Cerebellar nuclear complex (tissue), 1 donor: ENCODE measurements around the gene AKAP13.

ENCODE experiments used
- DNase-seq, 2 experiments: peaks; one replicate each; lab custom pipeline; 2025; lab: John Stamatoyannopoulos, UW

The AKAP13 gene

GRCh38 chr15:85756411-85757072 is 376.1 kb downstream of the AKAP13 start:
- no peak for DNase-seq

GRCh38 chr15:85757073-85757938 is 376.9 kb downstream of the AKAP13 start:
- no peak for DNase-seq

GRCh38 chr15:85757939-85758654 is 377.7 kb downstream of the AKAP13 start:
- no peak for DNase-seq

- no peak for DNase-seq
These were observed 378.2 kb downstream of the AKAP13 start for GRCh38 chr15:85758655-85758978.

GRCh38 chr15:85759376-85759775 is 379.0 kb downstream of the AKAP13 start:
- no peak for DNase-seq

- DNase-seq: no peak
These were observed 379.6 kb downstream of the AKAP13 start for GRCh38 chr15:85760049-85760448.

GRCh38 chr15:85760531-85761371 is 380.3 kb downstream of the AKAP13 start:
- no peak for DNase-seq

- DNase-seq: no peak
These were observed 381.2 kb downstream of the AKAP13 start for GRCh38 chr15:85761635-85762034.

- no peak for DNase-seq
These were observed 381.8 kb downstream of the AKAP13 start for GRCh38 chr15:85762039-85762755.

- no peak for DNase-seq
These were observed 382.3 kb downstream of the AKAP13 start for GRCh38 chr15:85762756-85763127.

GRCh38 chr15:85763157-85763556 is 382.8 kb downstream of the AKAP13 start:
- no peak for DNase-seq

- DNase-seq: no peak
These were observed 383.6 kb downstream of the AKAP13 start for GRCh38 chr15:85763673-85764633.

GRCh38 chr15:85764649-85765277 is 384.4 kb downstream of the AKAP13 start:
- no peak for DNase-seq

GRCh38 chr15:85766001-85766831 is 385.8 kb downstream of the AKAP13 start:
- DNase-seq: no peak

- no peak for DNase-seq
These were observed 387.6 kb downstream of the AKAP13 start for GRCh38 chr15:85767785-85768529.

- DNase-seq: no peak
These were observed 388.3 kb downstream of the AKAP13 start for GRCh38 chr15:85768595-85769168.

GRCh38 chr15:85769182-85769900 is 388.9 kb downstream of the AKAP13 start:
- DNase-seq: no peak
